Transverse colon (tissue), 4 donors: Measurements from ENCODE around the gene LAMA3. TPM values are rescaled to one million over a fixed set of nuclear protein-coding genes. Genes with fewer than 3 reads are reported as not detected.

Experiments used
- DNase-seq: peaks from one replicate; pipeline ENCODE4 v3.0.0-alpha.2; 2019
- H3K27ac ChIP-seq, 4 donors: fragments of 200-600 bp; sonication (generic); 2 replicates each; pipeline ENCODE4 v1.5.1; 2016 to 2018; ENCODE audit warnings: inconsistent platforms in 4 of 4
- H3K27me3 ChIP-seq: fragments of 200-600 bp; sonication (generic); 2 replicates; pipeline ENCODE4 v1.5.1; 2017; ENCODE audit warnings: inconsistent platforms
- H3K36me3 ChIP-seq, 4 donors: fragments of 200-600 bp; sonication (generic); 2 replicates each; pipeline ENCODE4 v1.5.1; 2017 to 2019; ENCODE audit warnings: inconsistent platforms in 4 of 4
- H3K4me1 ChIP-seq, 4 donors: fragments of 200-600 bp; sonication (generic); 2 replicates each; pipeline ENCODE4 v1.5.1; 2017 to 2020; ENCODE audit warnings: inconsistent platforms in 4 of 4
- H3K4me3 ChIP-seq, 4 donors: fragments of 200-600 bp; sonication (generic); 1 replicate in 1 of 4; 2 replicates in 3 of 4; pipeline versions ENCODE4 v1.5.1 to v1.6.1; 2017 to 2019; ENCODE audit warnings: inconsistent platforms in 4 of 4
- H3K9me3 ChIP-seq, 2 donors: fragments of 200-600 bp; sonication (generic); 2 replicates each; pipeline ENCODE4 v1.5.1; 2017 to 2019; ENCODE audit warnings: inconsistent platforms in 2 of 2
- EP300 ChIP-seq: sonication (generic); formaldehyde crosslinking; IDR thresholded peaks from one replicate; pipeline ENCODE4 v1.6.1; 2017; ENCODE audit warnings: antibody characterized with exemption, low read depth
- POLR2A ChIP-seq: fragments of 450-650 bp; IDR thresholded peaks from one replicate; pipeline ENCODE4 v1.6.1; 2016; ENCODE audit warnings: antibody characterized with exemption, mild to moderate bottlenecking, moderate library complexity
- POLR2AphosphoS5 ChIP-seq, 3 donors: sonication (generic); formaldehyde crosslinking; IDR thresholded peaks; one replicate each; pipeline ENCODE4 v1.6.1; 2016; ENCODE audit warnings: antibody characterized with exemption in 3 of 3
- WGBS, 2 donors: methylation state at CpG; one replicate each; pipeline ENCODE4 v1.1.5; 2018; ENCODE audit warnings: low coverage in 1 of 2; 5-methylcytosine and 5-hydroxymethylcytosine counted together
- in situ Hi-C, 4 donors: fragments of 200-750 bp; cut with MboI; loops; one replicate each; pipeline versions ENCODE4 v1.15.0 to v1.15.1; 2017; ENCODE audit warnings: low sequenced_read_pairs in 3 of 4, low pct_ligation_motif_present in 1 of 4, low pct_unique_long_range_greater_than_20kb in 1 of 4
- intact Hi-C: fragments of 100-400 bp; cut with DNase I; formaldehyde crosslinking; loops from one replicate; pipeline ENCODE4 v1.15.1; 2023; ENCODE audit warnings: low total_unique reads
- total RNA-seq, 4 donors: library from RNA; depleted of rRNA; stranded (reverse); fragments of >200 nt; gene quantifications; one replicate each; pipeline ENCODE4 v1.1.0, GENCODE V29; 2016
- TF ChIP-seq, protein P1 (sequence below), 5 experiments: fragments of 200-600 bp in 3 of 5; fragments of 450-650 bp in 2 of 5; sonication (generic) in 3 of 5; IDR thresholded peaks; 1 replicate in 2 of 5; 2 replicates in 3 of 5; pipeline ENCODE4 v1.5.1; 2016 to 2017; ENCODE audit warnings: antibody characterized with exemption in 5 of 5, inconsistent platforms in 3 of 5, mild to moderate bottlenecking in 2 of 5, moderate library complexity in 1 of 5

The LAMA3 gene
- total RNA-seq, 4 donors from 2014 or later = 17.5 to 71.8 (median 47.4) TPM

DNA sequence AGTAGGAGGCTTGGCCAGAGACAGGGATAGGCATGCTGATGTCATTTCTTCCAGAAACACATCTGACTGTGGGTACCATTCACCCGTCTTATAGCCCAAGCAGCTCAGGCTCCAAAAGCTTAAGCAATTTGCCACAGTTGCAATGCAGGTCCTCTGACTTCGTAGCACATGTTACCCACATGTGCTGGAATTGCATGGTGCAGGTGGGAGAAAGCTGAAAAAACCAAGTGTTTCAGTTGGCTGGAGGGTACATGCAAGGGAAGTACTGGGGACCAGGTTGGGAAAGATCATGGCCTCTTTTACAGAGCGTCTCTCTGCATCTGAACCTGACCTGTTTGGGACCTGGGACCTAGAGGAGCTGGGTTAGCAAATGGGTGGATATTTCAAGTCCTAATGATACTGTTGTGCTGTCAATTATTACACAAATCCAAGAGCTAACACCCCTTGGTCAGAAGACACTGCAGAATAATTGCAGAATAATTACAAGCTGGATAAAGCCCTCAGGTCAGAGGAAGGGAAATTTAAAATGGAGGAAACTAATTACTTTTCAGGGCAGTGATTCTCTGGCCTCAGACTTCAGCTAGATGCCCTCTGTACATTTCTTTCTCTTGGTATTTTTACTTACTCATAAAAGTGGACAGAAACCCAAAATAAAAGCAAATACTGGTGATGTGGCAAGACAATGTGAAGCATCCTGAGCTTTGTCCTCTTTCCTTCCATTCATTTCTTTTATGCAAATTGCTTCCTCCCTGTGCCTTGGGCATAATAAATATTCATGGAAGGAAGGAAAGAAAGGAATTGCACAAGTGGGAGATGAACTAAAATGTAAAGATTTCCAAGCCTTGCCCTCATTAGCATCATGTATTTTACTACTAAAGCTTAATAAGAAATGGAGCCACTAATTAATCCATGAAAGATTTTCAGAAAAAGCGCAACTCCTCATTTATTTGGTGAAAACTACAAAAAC is 279.7 kb downstream of the LAMA3 start:
- 94 to 100% methylated on average over 3 to 4 of the region's 4 CpGs for WGBS, 2 donors
- H3K27me3 ChIP-seq = no peaks in the 10 kb centered on the region
- H3K36me3 ChIP-seq = no peaks in the 10 kb centered on the region
- peaks cover 7 to 27% (median 18%) of the 10 kb centered on the region in 4 donors for H3K4me1 ChIP-seq
- no peak overlapping the region for H3K4me3 ChIP-seq
- no peaks in the 10 kb centered on the region for H3K9me3 ChIP-seq
- H3K27ac ChIP-seq = no peak overlapping the region
- no peak for DNase-seq
- in situ Hi-C loops (no loop called here), intact Hi-C loops (no loop called here)
- TF ChIP-seq EP300 (no peak), POLR2A (no peak), POLR2AphosphoS5 (IDR thresholded peaks at IDR 0.05) (no peak)
- TF ChIP-seq, protein P1, sequence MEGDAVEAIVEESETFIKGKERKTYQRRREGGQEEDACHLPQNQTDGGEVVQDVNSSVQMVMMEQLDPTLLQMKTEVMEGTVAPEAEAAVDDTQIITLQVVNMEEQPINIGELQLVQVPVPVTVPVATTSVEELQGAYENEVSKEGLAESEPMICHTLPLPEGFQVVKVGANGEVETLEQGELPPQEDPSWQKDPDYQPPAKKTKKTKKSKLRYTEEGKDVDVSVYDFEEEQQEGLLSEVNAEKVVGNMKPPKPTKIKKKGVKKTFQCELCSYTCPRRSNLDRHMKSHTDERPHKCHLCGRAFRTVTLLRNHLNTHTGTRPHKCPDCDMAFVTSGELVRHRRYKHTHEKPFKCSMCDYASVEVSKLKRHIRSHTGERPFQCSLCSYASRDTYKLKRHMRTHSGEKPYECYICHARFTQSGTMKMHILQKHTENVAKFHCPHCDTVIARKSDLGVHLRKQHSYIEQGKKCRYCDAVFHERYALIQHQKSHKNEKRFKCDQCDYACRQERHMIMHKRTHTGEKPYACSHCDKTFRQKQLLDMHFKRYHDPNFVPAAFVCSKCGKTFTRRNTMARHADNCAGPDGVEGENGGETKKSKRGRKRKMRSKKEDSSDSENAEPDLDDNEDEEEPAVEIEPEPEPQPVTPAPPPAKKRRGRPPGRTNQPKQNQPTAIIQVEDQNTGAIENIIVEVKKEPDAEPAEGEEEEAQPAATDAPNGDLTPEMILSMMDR (IDR thresholded peaks at IDR 0.05) = no peak

DNA sequence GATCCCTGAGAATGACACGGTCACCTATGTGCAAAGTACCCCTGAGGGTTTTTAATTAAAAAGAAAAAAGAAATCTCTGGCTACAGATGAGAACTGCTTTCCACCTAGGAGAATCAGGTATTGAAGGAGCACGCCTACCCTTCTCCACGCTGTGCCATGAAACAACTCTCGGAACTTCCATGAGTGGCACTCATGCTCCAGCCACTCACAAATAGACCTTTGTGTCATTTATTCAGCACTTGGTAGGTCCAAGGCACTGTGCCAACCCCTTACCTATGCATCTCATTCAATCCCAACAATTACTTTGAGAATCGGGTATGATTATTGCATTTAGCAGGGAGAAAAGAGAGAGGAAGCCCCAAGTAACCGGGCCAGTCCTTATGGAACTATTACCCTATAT is 280.4 kb downstream of the LAMA3 start:
- Histone ChIP-seq H3K36me3 (no peaks in the 10 kb centered on the region), H3K4me1 (peaks cover 7 to 25% (median 13%) of the 10 kb centered on the region in 4 donors), H3K4me3 (no peak overlapping the region), H3K27ac (no peak overlapping the region), H3K9me3 (no peaks in the 10 kb centered on the region), H3K27me3 (no peaks in the 10 kb centered on the region)
- DNase-seq = no peak
- intact Hi-C loops = no loop called here
- in situ Hi-C loops = no loop called here
- 90 to 97% methylated on average over 2 to 6 of the region's 6 CpGs for WGBS, 2 donors
- TF ChIP-seq POLR2A = no peak
- TF ChIP-seq, protein P1 (IDR thresholded peaks at IDR 0.05) = no peak
- TF ChIP-seq POLR2AphosphoS5 (IDR thresholded peaks at IDR 0.05) = no peak
- no peak for TF ChIP-seq EP300

DNA sequence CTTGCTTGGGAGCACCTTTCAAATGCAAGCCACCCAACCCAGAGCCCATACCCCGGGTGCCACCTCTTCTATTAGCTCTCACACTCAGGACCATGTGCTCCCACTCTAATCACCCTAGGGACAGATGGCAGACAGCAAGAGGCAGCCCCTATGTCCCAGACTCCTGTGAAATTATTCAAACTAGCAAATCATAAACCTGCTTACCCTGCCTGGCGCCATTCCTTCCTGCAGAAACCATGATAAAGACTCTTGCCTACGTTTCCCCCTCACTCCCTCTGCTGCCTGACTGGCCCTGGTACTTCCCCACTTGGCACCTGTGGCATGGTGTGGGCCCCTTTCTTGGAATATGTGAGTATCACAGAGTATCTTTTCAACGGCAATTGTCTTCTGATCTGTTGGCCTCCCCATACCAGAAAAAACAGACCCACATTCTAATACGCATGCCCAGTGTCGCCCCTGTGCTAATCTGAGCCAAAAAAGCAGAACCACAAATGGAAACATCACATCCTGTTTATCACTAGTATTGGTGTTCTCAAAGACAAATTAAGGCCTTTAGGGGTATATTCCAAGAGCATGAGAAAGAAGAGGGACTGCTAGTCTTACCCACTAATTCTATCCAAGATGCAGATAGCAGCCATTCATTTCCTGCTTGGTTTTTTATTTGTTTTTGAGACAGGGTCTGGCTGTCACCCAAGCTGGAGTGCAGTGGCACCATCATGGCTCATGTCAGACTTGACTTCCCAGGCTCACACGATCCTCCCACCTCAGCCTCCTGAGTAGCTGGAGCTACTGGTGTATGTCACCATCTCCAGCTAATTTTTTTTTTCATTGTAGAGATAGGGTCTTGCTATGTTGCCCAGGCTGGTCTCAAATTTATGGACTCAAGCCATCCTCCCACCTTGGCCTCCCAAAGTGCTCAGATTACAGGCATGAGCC is 281.2 kb downstream of the LAMA3 start:
- Histone ChIP-seq H3K9me3 (no peaks in the 10 kb centered on the region), H3K36me3 (no peaks in the 10 kb centered on the region), H3K27ac (no peak overlapping the region), H3K4me3 (no peak overlapping the region), H3K4me1 (peaks cover 3 to 17% (median 8%) of the 10 kb centered on the region in 4 donors), H3K27me3 (no peaks in the 10 kb centered on the region)
- DNase-seq = no peak
- no peak for TF ChIP-seq EP300
- TF ChIP-seq, protein P1 (IDR thresholded peaks at IDR 0.05) = no peak
- no peak for TF ChIP-seq POLR2AphosphoS5 (IDR thresholded peaks at IDR 0.05)
- no peak for TF ChIP-seq POLR2A
- intact Hi-C loops = no loop called here
- in situ Hi-C loops = no loop called here
- WGBS, 2 donors = 67% methylated on average over 1 to 7 of the region's 7 CpGs

DNA sequence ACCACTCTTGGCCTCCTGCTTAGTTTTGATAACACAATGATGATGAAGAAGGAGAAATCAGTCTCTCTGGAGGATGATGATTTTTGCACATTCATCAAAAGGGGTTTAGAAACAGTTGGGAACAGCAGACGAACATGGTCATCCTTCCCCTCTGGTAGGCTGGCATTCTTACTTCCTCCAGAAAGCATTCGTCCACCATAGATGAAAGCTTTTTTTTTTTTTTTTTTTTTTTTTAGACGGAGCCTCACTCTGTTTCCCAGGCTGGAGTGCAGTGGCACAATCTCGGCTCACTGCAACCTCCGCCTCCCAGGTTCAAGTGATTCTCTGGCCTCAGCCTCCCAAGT is 281.8 kb downstream of the LAMA3 start:
- 68 to 92% methylated on average over 2 to 5 of the region's 5 CpGs for WGBS, 2 donors
- no peak overlapping the region for H3K27ac ChIP-seq
- H3K36me3 ChIP-seq = no peaks in the 10 kb centered on the region
- no peak overlapping the region for H3K4me3 ChIP-seq
- DNase-seq = no peak
- peaks cover 0 to 11% (median 2%) of the 10 kb centered on the region in 4 donors for H3K4me1 ChIP-seq
- no peaks in the 10 kb centered on the region for H3K27me3 ChIP-seq
- intact Hi-C loops = no loop called here
- no peaks in the 10 kb centered on the region for H3K9me3 ChIP-seq
- TF ChIP-seq, protein P1 (IDR thresholded peaks at IDR 0.05) = no peak
- TF ChIP-seq POLR2A (no peak), POLR2AphosphoS5 (IDR thresholded peaks at IDR 0.05) (no peak), EP300 (no peak)
- in situ Hi-C loops = no loop called here
